ENCODE results near the gene CST3. TPM values are rescaled to one million over a fixed set of nuclear protein-coding genes. Genes with fewer than 3 reads are reported as not detected.

The CST3 gene
- total RNA-seq, 4 donors from 2014 or later, result 607 to 1,755 (median 1,289) TPM

DNA sequence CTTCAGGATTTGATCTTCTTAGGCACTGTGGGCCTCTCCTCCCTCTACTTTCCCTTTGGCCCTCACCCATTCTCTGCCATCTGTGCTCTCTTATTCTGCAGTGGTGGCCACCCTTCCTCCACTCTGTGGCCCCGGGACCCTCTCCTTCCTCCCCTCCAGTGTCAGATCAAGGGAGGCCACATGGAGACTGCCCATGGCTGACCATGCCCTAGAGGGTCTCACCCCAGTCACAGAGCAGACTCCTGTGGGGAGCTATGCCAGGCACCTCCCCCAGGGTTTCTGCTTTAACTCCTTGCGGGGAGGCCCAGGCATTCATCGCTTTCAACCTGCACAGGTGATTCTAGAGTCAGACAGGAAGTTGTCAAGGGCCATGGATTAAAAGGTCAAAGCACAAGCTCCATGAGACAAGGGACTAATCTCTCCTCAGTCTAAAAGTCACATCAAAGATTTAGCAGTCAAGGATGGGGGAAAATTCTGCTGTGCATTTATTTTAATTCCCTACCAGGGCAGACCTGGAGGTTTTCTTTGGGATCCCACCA, 15.7 kb upstream of the CST3 start:
- DNase-seq, result no peak
- Histone ChIP-seq H3K27me3 (no peaks in the 10 kb centered on the region), H3K4me3 (no peak overlapping the region), H3K9me3 (no peaks in the 10 kb centered on the region), H3K4me1 (peaks cover 0 to 14% (median 3%) of the 10 kb centered on the region in 4 donors), H3K27ac (no peak overlapping the region), H3K36me3 (no peaks in the 10 kb centered on the region)
- intact Hi-C loops (cut with DNase I; ENCODE audit: low total_unique reads) (no loop called here), in situ Hi-C loops (cut with MboI; ENCODE audit: low pct_ligation_motif_present in 1 of 4, low pct_unique_long_range_greater_than_20kb in 1 of 4, low sequenced_read_pairs in 3 of 4) (no loop called here)
- WGBS, 2 donors (ENCODE audit: low coverage in 1 of 2), result 80% methylated on average over 3 of the region's 3 CpGs; no CpG with 5 or more reads in 1 of the 2 donors
- TF ChIP-seq, protein P1, sequence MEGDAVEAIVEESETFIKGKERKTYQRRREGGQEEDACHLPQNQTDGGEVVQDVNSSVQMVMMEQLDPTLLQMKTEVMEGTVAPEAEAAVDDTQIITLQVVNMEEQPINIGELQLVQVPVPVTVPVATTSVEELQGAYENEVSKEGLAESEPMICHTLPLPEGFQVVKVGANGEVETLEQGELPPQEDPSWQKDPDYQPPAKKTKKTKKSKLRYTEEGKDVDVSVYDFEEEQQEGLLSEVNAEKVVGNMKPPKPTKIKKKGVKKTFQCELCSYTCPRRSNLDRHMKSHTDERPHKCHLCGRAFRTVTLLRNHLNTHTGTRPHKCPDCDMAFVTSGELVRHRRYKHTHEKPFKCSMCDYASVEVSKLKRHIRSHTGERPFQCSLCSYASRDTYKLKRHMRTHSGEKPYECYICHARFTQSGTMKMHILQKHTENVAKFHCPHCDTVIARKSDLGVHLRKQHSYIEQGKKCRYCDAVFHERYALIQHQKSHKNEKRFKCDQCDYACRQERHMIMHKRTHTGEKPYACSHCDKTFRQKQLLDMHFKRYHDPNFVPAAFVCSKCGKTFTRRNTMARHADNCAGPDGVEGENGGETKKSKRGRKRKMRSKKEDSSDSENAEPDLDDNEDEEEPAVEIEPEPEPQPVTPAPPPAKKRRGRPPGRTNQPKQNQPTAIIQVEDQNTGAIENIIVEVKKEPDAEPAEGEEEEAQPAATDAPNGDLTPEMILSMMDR (IDR thresholded peaks at IDR 0.05), result no peak

DNA sequence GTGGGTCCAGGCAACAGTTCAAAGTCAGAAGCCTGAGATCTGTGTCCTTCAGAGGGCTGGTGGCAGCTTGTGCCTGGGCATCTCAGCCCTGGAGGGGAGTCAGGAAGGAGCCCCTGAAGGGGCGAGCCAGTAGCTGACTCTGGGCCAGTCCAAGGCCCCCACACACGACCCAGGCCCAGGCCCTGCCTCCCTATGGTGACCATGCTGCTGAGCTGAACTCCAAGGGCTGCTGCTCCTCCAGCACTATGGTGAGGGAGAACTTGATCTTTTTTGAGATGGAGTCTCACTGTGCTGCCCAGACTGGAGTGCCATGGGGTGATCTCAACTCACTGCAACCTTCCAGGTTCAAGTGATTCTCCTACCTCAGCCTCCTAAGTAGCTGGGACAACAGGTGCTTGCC, 15.2 kb upstream of the CST3 start:
- no peak overlapping the region for H3K4me3 ChIP-seq
- 65% methylated on average over 2 of the region's 2 CpGs; no CpG with 5 or more reads in 1 of the 2 donors for WGBS, 2 donors (ENCODE audit: low coverage in 1 of 2)
- no peak for DNase-seq
- in situ Hi-C loops (cut with MboI; ENCODE audit: low pct_ligation_motif_present in 1 of 4, low pct_unique_long_range_greater_than_20kb in 1 of 4, low sequenced_read_pairs in 3 of 4), result no loop called here
- no peak overlapping the region for H3K27ac ChIP-seq
- peaks cover 0 to 14% (median 3%) of the 10 kb centered on the region in 4 donors for H3K4me1 ChIP-seq
- H3K9me3 ChIP-seq, result no peaks in the 10 kb centered on the region
- intact Hi-C loops (cut with DNase I; ENCODE audit: low total_unique reads), result no loop called here
- TF ChIP-seq, protein P1 (IDR thresholded peaks at IDR 0.05), result no peak
- TF ChIP-seq EP300 (IDR thresholded peaks at IDR 0.05; ENCODE audit: low read depth) (no peak), POLR2AphosphoS5 (IDR thresholded peaks at IDR 0.05) (no peak), POLR2A (IDR thresholded peaks at IDR 0.05) (no peak)
- no peaks in the 10 kb centered on the region for H3K36me3 ChIP-seq
- H3K27me3 ChIP-seq, result no peaks in the 10 kb centered on the region

DNA sequence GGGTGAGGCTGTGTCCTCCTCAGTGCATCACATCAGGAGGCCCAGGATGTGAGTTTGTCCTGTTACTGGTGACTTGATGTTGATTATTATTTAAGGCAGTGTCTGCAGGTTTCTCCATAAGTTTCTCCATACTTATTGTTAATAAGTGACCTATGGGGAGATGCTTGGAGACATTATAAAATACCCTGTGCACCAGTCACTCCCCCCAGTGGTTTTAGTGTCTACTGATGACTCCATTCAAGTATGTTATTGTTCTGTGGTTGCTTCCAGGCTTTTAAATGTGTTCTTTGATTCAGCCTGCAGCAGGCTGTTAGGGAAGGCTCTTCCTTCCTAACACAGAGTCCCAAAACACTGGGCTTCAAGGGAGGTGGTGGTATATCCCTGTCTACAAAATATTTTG, 14.6 kb upstream of the CST3 start:
- intact Hi-C loops (cut with DNase I; ENCODE audit: low total_unique reads), result no loop called here

DNA sequence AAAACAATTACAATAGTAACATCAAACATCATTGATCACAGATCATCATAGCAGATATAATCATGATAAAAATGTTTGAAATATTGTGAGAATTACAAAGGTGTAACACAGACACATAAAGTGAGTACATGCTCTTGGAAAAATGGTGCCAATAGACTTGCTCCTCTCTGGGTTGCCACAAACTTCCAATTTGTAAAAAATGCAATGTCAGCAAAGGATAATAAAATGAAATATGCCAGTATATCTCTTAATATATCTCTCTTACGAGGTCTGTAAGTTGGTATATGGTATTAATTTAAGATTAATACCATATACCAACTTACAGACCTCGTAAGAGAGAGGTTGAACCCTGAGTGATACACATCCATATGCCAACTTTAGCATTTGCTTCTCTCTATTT, 13.4 kb upstream of the CST3 start:
- no peaks in the 10 kb centered on the region for H3K9me3 ChIP-seq
- DNase-seq, result no peak
- in situ Hi-C loops (cut with MboI; ENCODE audit: low pct_ligation_motif_present in 1 of 4, low pct_unique_long_range_greater_than_20kb in 1 of 4, low sequenced_read_pairs in 3 of 4), result no loop called here
- no peaks in the 10 kb centered on the region for H3K27me3 ChIP-seq
- no peak for TF ChIP-seq POLR2AphosphoS5 (IDR thresholded peaks at IDR 0.05)
- no peak for TF ChIP-seq EP300 (IDR thresholded peaks at IDR 0.05; ENCODE audit: low read depth)
- TF ChIP-seq POLR2A (IDR thresholded peaks at IDR 0.05), result no peak
- TF ChIP-seq, protein P1 (IDR thresholded peaks at IDR 0.05), result no peak
- H3K4me1 ChIP-seq, result peaks cover 0 to 14% (median 3%) of the 10 kb centered on the region in 4 donors
- intact Hi-C loops (cut with DNase I; ENCODE audit: low total_unique reads), result no loop called here
- no peaks in the 10 kb centered on the region for H3K36me3 ChIP-seq
- H3K4me3 ChIP-seq, result no peak overlapping the region
- 82 to 86% methylated on average over 2 of the region's 2 CpGs for WGBS, 2 donors (ENCODE audit: low coverage in 1 of 2)
- no peak overlapping the region for H3K27ac ChIP-seq

More for the DNA sequence above, 14.6 kb upstream of the CST3 start:
- DNase-seq, result no peak
- H3K4me3 ChIP-seq, result no peak overlapping the region
- no peaks in the 10 kb centered on the region for H3K27me3 ChIP-seq
- in situ Hi-C loops (cut with MboI; ENCODE audit: low pct_ligation_motif_present in 1 of 4, low pct_unique_long_range_greater_than_20kb in 1 of 4, low sequenced_read_pairs in 3 of 4), result no loop called here
- no peaks in the 10 kb centered on the region for H3K36me3 ChIP-seq
- H3K4me1 ChIP-seq, result peaks cover 0 to 14% (median 3%) of the 10 kb centered on the region in 4 donors
- no peaks in the 10 kb centered on the region for H3K9me3 ChIP-seq
- no peak for TF ChIP-seq EP300 (IDR thresholded peaks at IDR 0.05; ENCODE audit: low read depth)
- no peak for TF ChIP-seq POLR2A (IDR thresholded peaks at IDR 0.05)
- no peak for TF ChIP-seq POLR2AphosphoS5 (IDR thresholded peaks at IDR 0.05)
- TF ChIP-seq, protein P1 (IDR thresholded peaks at IDR 0.05), result no peak
- no peak overlapping the region for H3K27ac ChIP-seq
